ENCODE measurements around the gene ZNF277. TPM values are rescaled to one million over a fixed set of nuclear protein-coding genes. Genes with fewer than 3 reads are reported as not detected.

The ZNF277 gene
- total RNA-seq, 2 donors from 2014 or later, result 27.9 to 41.5 TPM

- H3K27ac ChIP-seq, result no peak overlapping the region
- H3K4me1 ChIP-seq (ENCODE audit: control insufficient read depth in 1 of 2, low read depth in 2 of 2), result peaks cover 0 to 12% of the 10 kb centered on the region in 2 donors
- no peaks in the 10 kb centered on the region for H3K27me3 ChIP-seq (replicated peaks; ENCODE audit: insufficient read depth)
- no peaks in the 10 kb centered on the region for H3K9me3 ChIP-seq
- no peak for TF ChIP-seq CTCF (IDR thresholded peaks at IDR 0.05)
- H3K4me3 ChIP-seq, result no peak overlapping the region
- H3K36me3 ChIP-seq, result no peaks in the 10 kb centered on the region
- DNase-seq (ENCODE audit: low spot score) (no peak), ATAC-seq (ENCODE audit: insufficient number of reproducible peaks, low FRiP score, low read depth) (no peak)
These were observed 160.4 kb downstream of the ZNF277 start for GRCh38 chr7:112366886-112367285.

- no peak for DNase-seq (ENCODE audit: low spot score)
- H3K4me1 ChIP-seq (ENCODE audit: control insufficient read depth in 1 of 2, low read depth in 2 of 2), result no peaks in the 10 kb centered on the region
- ATAC-seq (ENCODE audit: insufficient number of reproducible peaks, low FRiP score, low read depth), result no peak
- no peak overlapping the region for H3K27ac ChIP-seq
- no peak for TF ChIP-seq CTCF (IDR thresholded peaks at IDR 0.05)
- no peak overlapping the region for H3K4me3 ChIP-seq
- H3K36me3 ChIP-seq, result no peaks in the 10 kb centered on the region
- H3K9me3 ChIP-seq, result no peaks in the 10 kb centered on the region
- H3K27me3 ChIP-seq (replicated peaks; ENCODE audit: insufficient read depth), result no peaks in the 10 kb centered on the region
These were observed 163.9 kb downstream of the ZNF277 start for GRCh38 chr7:112370436-112370835.

- no peaks in the 10 kb centered on the region for H3K4me1 ChIP-seq (ENCODE audit: control insufficient read depth in 1 of 2, low read depth in 2 of 2)
- DNase-seq (ENCODE audit: low spot score) (no peak), ATAC-seq (ENCODE audit: insufficient number of reproducible peaks, low FRiP score, low read depth) (no peak)
- no peaks in the 10 kb centered on the region for H3K27me3 ChIP-seq (replicated peaks; ENCODE audit: insufficient read depth)
- H3K27ac ChIP-seq, result no peak overlapping the region
- no peaks in the 10 kb centered on the region for H3K36me3 ChIP-seq
- H3K9me3 ChIP-seq, result no peaks in the 10 kb centered on the region
- no peak for TF ChIP-seq CTCF (IDR thresholded peaks at IDR 0.05)
- no peak overlapping the region for H3K4me3 ChIP-seq
These were observed 165.2 kb downstream of the ZNF277 start for GRCh38 chr7:112371701-112372100.

- Histone ChIP-seq H3K36me3 (no peaks in the 10 kb centered on the region), H3K4me1 (ENCODE audit: control insufficient read depth in 1 of 2, low read depth in 2 of 2) (no peaks in the 10 kb centered on the region), H3K9me3 (no peaks in the 10 kb centered on the region), H3K27me3 (replicated peaks; ENCODE audit: insufficient read depth) (no peaks in the 10 kb centered on the region), H3K27ac (no peak overlapping the region), H3K4me3 (no peak overlapping the region)
- DNase-seq (ENCODE audit: low spot score) (no peak), ATAC-seq (ENCODE audit: insufficient number of reproducible peaks, low FRiP score, low read depth) (no peak)
- no peak for TF ChIP-seq CTCF (IDR thresholded peaks at IDR 0.05)
These were observed 165.6 kb downstream of the ZNF277 start for GRCh38 chr7:112372101-112372500.

- Histone ChIP-seq H3K4me1 (ENCODE audit: control insufficient read depth in 1 of 2, low read depth in 2 of 2) (no peaks in the 10 kb centered on the region), H3K36me3 (no peaks in the 10 kb centered on the region), H3K4me3 (no peak overlapping the region), H3K27me3 (replicated peaks; ENCODE audit: insufficient read depth) (no peaks in the 10 kb centered on the region), H3K27ac (no peak overlapping the region), H3K9me3 (no peaks in the 10 kb centered on the region)
- TF ChIP-seq CTCF (IDR thresholded peaks at IDR 0.05), result no peak
- ATAC-seq (ENCODE audit: insufficient number of reproducible peaks, low FRiP score, low read depth), result no peak
- DNase-seq (ENCODE audit: low spot score), result no peak
These were observed 171.1 kb downstream of the ZNF277 start for GRCh38 chr7:112377593-112377992.
